Measurements from ENCODE around the gene ABCD1.
A peak's percentile ranks its signal among the peaks of the same experiment; 100 is the strongest.

Gene ABCD1

GRCh38 chrX:153723351-153724251 is 1.1 kb upstream of the ABCD1 start:
- TF ChIP-seq CTCF (IDR thresholded peaks at IDR 0.05; ENCODE audit: borderline replicate concordance, insufficient read depth, low read depth, low read length), result peak; percentile 52
- peak overlapping the region; percentile 68 for H3K4me3 ChIP-seq (ENCODE audit: low read depth, low read length)

DNA sequence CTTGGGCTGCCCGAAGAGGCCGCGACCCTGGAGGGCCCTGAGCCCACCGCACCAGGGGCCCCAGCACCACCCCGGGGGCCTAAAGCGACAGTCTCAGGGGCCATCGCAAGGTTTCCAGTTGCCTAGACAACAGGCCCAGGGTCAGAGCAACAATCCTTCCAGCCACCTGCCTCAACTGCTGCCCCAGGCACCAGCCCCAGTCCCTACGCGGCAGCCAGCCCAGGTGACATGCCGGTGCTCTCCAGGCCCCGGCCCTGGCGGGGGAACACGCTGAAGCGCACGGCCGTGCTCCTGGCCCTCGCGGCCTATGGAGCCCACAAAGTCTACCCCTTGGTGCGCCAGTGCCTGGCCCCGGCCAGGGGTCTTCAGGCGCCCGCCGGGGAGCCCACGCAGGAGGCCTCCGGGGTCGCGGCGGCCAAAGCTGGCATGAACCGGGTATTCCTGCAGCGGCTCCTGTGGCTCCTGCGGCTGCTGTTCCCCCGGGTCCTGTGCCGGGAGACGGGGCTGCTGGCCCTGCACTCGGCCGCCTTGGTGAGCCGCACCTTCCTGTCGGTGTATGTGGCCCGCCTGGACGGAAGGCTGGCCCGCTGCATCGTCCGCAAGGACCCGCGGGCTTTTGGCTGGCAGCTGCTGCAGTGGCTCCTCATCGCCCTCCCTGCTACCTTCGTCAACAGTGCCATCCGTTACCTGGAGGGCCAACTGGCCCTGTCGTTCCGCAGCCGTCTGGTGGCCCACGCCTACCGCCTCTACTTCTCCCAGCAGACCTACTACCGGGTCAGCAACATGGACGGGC is 579 bp downstream of the ABCD1 start:
- TF ChIP-seq CTCF (IDR thresholded peaks at IDR 0.05; ENCODE audit: borderline replicate concordance, insufficient read depth, low read depth, low read length), result no peak
- peak overlapping the region; percentile 52 for H3K4me3 ChIP-seq (ENCODE audit: low read depth, low read length)

DNA sequence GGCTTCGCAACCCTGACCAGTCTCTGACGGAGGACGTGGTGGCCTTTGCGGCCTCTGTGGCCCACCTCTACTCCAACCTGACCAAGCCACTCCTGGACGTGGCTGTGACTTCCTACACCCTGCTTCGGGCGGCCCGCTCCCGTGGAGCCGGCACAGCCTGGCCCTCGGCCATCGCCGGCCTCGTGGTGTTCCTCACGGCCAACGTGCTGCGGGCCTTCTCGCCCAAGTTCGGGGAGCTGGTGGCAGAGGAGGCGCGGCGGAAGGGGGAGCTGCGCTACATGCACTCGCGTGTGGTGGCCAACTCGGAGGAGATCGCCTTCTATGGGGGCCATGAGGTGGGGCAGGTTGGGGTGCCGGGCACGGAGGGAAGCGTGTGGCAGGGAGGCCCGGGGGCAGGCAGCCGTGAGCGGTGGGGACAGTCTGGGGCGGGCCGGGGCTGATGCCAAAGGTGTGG is 1.2 kb downstream of the ABCD1 start:
- H3K4me3 ChIP-seq (ENCODE audit: low read depth, low read length), result no peak overlapping the region
- TF ChIP-seq CTCF (IDR thresholded peaks at IDR 0.05; ENCODE audit: borderline replicate concordance, insufficient read depth, low read depth, low read length), result no peak

- H3K4me3 ChIP-seq (ENCODE audit: low read depth, low read length), result peak overlapping the region; percentile 27
These were observed 1.8 kb downstream of the ABCD1 start for GRCh38 chrX:153726286-153727122.

DNA sequence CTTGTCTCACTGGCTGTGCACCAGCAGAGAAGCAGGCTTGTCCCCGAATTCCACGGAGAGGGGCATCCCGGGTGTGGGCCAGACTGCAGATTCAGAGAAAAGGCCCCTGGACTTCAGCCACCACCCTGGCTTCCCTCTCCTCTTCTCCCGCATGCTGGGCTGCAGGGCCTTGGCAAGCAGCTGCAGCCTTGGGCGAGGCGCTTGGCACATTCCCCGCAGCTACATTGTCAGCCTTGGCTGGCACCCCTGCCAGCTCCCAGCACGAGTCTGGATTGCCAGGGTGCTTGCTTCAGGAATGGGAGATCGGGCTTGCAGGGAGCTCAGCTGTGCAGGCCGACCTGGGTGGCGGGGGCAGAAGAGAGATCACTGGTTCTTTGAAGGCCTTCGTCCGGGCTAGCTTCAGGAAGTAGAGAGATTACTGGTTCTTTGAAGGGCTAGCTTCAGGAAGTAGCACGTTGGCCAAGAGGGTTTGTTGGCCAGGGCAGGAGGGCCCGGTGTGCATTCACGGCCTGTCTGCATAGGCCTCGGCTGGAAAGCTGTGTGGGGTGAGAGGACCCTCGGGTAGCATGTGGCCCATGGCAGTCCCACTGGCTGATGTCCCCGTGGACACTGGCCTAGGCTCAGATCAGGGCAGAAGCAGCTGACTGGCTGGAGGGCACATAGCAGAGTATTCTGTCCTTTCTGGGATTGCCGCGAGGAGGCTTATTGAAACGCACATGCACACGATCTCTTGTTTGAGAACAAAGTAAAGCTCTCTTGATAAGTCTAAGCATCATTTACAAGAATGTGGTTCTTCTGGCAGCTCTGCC is 2.7 kb downstream of the ABCD1 start:
- no peak overlapping the region for H3K4me3 ChIP-seq (ENCODE audit: low read depth, low read length)
- TF ChIP-seq CTCF (IDR thresholded peaks at IDR 0.05; ENCODE audit: borderline replicate concordance, insufficient read depth, low read depth, low read length), result no peak

More at GRCh38 chrX:153726286-153727122, 1.8 kb downstream of the ABCD1 start:
- TF ChIP-seq CTCF (IDR thresholded peaks at IDR 0.05; ENCODE audit: borderline replicate concordance, insufficient read depth, low read depth, low read length), result no peak

- no peak overlapping the region for H3K4me3 ChIP-seq (ENCODE audit: low read depth, low read length)
- TF ChIP-seq CTCF (IDR thresholded peaks at IDR 0.05; ENCODE audit: borderline replicate concordance, insufficient read depth, low read depth, low read length), result no peak
These were observed 3.4 kb downstream of the ABCD1 start for GRCh38 chrX:153728095-153728494.
